Neural cell (in vitro differentiated cells): ENCODE results near the gene GFPT2. TPM values are rescaled to one million over a fixed set of nuclear protein-coding genes. Genes with fewer than 3 reads are reported as not detected.

Experiments used
- H2AFZ ChIP-seq: fragments of 200-600, 300-800 bp; sonication (generic), shearing (Covaris generic); 2 replicates; pipeline ENCODE4 v1.6.0; 2014; ENCODE audit warnings: low read depth, mild to moderate bottlenecking, antibody characterized with exemption, low read length, moderate library complexity
- H3F3A ChIP-seq: fragments of 200-600 bp; shearing (Covaris generic); 2 replicates; pipeline ENCODE4 v1.6.1; 2016; ENCODE audit warnings: mild to moderate bottlenecking, moderate library complexity, mixed read lengths, antibody characterized with exemption, low read length; ENCODE audit not compliant: insufficient read depth, poor library complexity, severe bottlenecking
- H3K27ac ChIP-seq: fragments of 200-600, 300-800 bp; sonication (generic), shearing (Covaris generic); 2 replicates; pipeline ENCODE4 v1.5.1; 2014; ENCODE audit warnings: mild to moderate bottlenecking, low read length, moderate library complexity
- H3K27me3 ChIP-seq: fragments of 300-800, 200-600 bp; sonication (generic), shearing (Covaris generic); 2 replicates; pipeline ENCODE4 v1.6.0; 2014; ENCODE audit warnings: mild to moderate bottlenecking, low read depth, low read length, moderate library complexity; ENCODE audit not compliant: insufficient read depth
- H3K36me3 ChIP-seq: fragments of 300-800, 200-600 bp; sonication (generic), shearing (Covaris generic); 2 replicates; pipeline ENCODE4 v1.5.1; 2014; ENCODE audit warnings: mild to moderate bottlenecking, antibody characterized with exemption, low read length, moderate library complexity; ENCODE audit not compliant: insufficient read depth
- H3K4me2 ChIP-seq: fragments of 300-800, 200-600 bp; sonication (generic), shearing (Covaris generic); 2 replicates; pipeline ENCODE4 v1.6.0; 2014; ENCODE audit warnings: mild to moderate bottlenecking, low read length
- H3K4me3 ChIP-seq: fragments of 300-800, 200-600 bp; sonication (generic), shearing (Covaris generic); 2 replicates; pipeline ENCODE4 v1.5.1; 2014; ENCODE audit warnings: mild to moderate bottlenecking, low read length, moderate library complexity
- H3K79me2 ChIP-seq: fragments of 200-600 bp; shearing (Covaris generic); replicated peaks from 2 replicates; pipeline ENCODE4 v1.6.0; 2014; ENCODE audit warnings: mild to moderate bottlenecking, low read length, moderate library complexity; ENCODE audit not compliant: insufficient read depth
- H3K9ac ChIP-seq: fragments of 300-800, 200-600 bp; sonication (generic), shearing (Covaris generic); 2 replicates; pipeline ENCODE4 v1.6.1; 2016; ENCODE audit warnings: mild to moderate bottlenecking, low read length, mixed read lengths
- H3K9me2 ChIP-seq: fragments of 200-600 bp; shearing (Covaris generic); 2 replicates; pipeline ENCODE4 v1.6.1; 2016; ENCODE audit warnings: mild to moderate bottlenecking, low read length, mixed read lengths; ENCODE audit not compliant: insufficient read depth
- H3K9me3 ChIP-seq: fragments of 200-600, 300-800 bp; sonication (generic), shearing (Covaris generic); 2 replicates; pipeline ENCODE4 v1.6.1; 2016; ENCODE audit warnings: mild to moderate bottlenecking, mixed run types, low read length, moderate library complexity, mixed read lengths
- H4K20me1 ChIP-seq: fragments of 200-600 bp; shearing (Covaris generic); 2 replicates; pipeline ENCODE4 v1.6.1; 2016; ENCODE audit warnings: mild to moderate bottlenecking, mixed run types; ENCODE audit not compliant: insufficient read depth
- EP300 ChIP-seq: fragments of 450-650 bp; conservative IDR thresholded peaks from 2 replicates; pipeline ENCODE4 v1.6.1; 2014; ENCODE audit warnings: antibody characterized with exemption, mild to moderate bottlenecking, moderate library complexity; ENCODE audit not compliant: poor library complexity, severe bottlenecking
- EZH2 ChIP-seq: fragments of 200-600, 300-800 bp; shearing (Covaris generic), sonication (generic); IDR thresholded peaks from 2 replicates; pipeline ENCODE4 v1.6.1; 2014; ENCODE audit warnings: antibody characterized with exemption, low read length, borderline replicate concordance, mild to moderate bottlenecking; ENCODE audit not compliant: insufficient read depth, poor library complexity, severe bottlenecking
- MXI1 ChIP-seq: fragments of 450-650 bp; conservative IDR thresholded peaks from 2 replicates; pipeline ENCODE4 v1.6.1; 2014; ENCODE audit warnings: antibody characterized with exemption, mild to moderate bottlenecking; ENCODE audit not compliant: poor library complexity, severe bottlenecking
- POLR2AphosphoS5 ChIP-seq: IDR thresholded peaks from 2 replicates; pipeline ENCODE4 v1.6.1; 2012
- RAD21 ChIP-seq: fragments of 450-650 bp; conservative IDR thresholded peaks from 2 replicates; pipeline ENCODE4 v1.6.1; 2014; ENCODE audit warnings: antibody characterized with exemption, mild to moderate bottlenecking, moderate library complexity
- SMC3 ChIP-seq: fragments of 450-650 bp; conservative IDR thresholded peaks from 2 replicates; pipeline ENCODE4 v1.6.1; 2014; ENCODE audit warnings: antibody characterized with exemption, mild to moderate bottlenecking, moderate library complexity; ENCODE audit not compliant: poor library complexity
- TAF1 ChIP-seq: IDR thresholded peaks from 2 replicates; pipeline ENCODE4 v1.6.1; 2012; ENCODE audit warnings: low read depth
- polyA plus RNA-seq: library from polyadenylated mRNA; depleted of rRNA; stranded (reverse); fragments of >200 nt; gene quantifications from 2 replicates; pipeline ENCODE4 v1.2.3, GENCODE V29; 2014
- TF ChIP-seq, protein P1 (sequence below): fragments of 450-650 bp; IDR thresholded peaks from 2 replicates; pipeline ENCODE4 v1.5.1; 2014; ENCODE audit warnings: antibody characterized with exemption, mild to moderate bottlenecking, moderate library complexity; ENCODE audit not compliant: poor library complexity, severe bottlenecking
- TF ChIP-seq, protein P2 (sequence below): IDR thresholded peaks from 2 replicates; pipeline ENCODE4 v1.6.1; 2012; ENCODE audit warnings: borderline replicate concordance

The GFPT2 gene
- polyA plus RNA-seq, 1 donor from 2014 or later = 9.2 TPM

DNA sequence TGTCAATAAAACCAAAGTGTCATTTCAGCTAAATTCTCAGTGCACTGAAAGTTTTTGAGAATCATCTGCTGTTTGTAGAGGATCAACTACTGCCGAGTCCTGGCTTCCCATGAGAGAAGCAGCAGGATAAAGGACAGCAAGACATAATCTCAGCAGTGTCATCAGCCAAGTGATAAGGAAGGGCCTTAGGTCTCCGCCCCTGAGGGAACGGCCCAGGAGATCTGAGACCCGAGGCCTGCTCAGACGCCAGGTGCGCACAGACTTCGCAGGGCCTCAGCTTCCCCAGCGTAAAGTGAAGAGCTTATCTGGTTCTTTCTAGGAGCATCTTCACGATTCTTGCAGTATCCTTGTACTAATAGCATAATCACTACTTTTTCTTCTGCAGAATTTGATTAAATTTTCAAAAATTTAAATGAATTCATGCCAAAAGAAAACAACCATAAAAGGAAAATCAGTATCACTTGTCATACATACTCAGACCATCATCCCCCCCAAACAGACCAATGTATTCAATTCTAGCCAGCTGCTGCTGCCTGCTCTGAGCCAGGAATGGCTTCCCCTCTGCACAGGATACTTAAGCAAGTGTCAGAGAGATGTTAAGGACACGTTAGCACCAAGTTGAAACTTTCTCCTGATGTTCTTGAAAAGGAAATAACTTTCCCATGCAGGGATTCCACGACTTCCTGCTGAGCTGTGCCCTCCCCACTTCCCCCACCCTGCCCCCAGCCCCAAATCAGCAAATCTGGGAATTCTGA is 2.2 kb downstream of the GFPT2 start:
- Histone ChIP-seq H3K4me2 (no peak overlapping the region), H3K4me3 (no peak overlapping the region), H3K9me2 (no peaks in the 10 kb centered on the region), H2AFZ (no peak overlapping the region), H3F3A (no peaks in the 10 kb centered on the region), H3K36me3 (no peaks in the 10 kb centered on the region), H3K9ac (no peak overlapping the region), H3K79me2 (no peaks in the 10 kb centered on the region), H3K27ac (no peak overlapping the region), H3K27me3 (peaks cover 26% of the 10 kb centered on the region), H3K9me3 (no peaks in the 10 kb centered on the region), H4K20me1 (no peaks in the 10 kb centered on the region)
- TF ChIP-seq, protein P1, sequence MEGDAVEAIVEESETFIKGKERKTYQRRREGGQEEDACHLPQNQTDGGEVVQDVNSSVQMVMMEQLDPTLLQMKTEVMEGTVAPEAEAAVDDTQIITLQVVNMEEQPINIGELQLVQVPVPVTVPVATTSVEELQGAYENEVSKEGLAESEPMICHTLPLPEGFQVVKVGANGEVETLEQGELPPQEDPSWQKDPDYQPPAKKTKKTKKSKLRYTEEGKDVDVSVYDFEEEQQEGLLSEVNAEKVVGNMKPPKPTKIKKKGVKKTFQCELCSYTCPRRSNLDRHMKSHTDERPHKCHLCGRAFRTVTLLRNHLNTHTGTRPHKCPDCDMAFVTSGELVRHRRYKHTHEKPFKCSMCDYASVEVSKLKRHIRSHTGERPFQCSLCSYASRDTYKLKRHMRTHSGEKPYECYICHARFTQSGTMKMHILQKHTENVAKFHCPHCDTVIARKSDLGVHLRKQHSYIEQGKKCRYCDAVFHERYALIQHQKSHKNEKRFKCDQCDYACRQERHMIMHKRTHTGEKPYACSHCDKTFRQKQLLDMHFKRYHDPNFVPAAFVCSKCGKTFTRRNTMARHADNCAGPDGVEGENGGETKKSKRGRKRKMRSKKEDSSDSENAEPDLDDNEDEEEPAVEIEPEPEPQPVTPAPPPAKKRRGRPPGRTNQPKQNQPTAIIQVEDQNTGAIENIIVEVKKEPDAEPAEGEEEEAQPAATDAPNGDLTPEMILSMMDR = no peak
- TF ChIP-seq, protein P2, sequence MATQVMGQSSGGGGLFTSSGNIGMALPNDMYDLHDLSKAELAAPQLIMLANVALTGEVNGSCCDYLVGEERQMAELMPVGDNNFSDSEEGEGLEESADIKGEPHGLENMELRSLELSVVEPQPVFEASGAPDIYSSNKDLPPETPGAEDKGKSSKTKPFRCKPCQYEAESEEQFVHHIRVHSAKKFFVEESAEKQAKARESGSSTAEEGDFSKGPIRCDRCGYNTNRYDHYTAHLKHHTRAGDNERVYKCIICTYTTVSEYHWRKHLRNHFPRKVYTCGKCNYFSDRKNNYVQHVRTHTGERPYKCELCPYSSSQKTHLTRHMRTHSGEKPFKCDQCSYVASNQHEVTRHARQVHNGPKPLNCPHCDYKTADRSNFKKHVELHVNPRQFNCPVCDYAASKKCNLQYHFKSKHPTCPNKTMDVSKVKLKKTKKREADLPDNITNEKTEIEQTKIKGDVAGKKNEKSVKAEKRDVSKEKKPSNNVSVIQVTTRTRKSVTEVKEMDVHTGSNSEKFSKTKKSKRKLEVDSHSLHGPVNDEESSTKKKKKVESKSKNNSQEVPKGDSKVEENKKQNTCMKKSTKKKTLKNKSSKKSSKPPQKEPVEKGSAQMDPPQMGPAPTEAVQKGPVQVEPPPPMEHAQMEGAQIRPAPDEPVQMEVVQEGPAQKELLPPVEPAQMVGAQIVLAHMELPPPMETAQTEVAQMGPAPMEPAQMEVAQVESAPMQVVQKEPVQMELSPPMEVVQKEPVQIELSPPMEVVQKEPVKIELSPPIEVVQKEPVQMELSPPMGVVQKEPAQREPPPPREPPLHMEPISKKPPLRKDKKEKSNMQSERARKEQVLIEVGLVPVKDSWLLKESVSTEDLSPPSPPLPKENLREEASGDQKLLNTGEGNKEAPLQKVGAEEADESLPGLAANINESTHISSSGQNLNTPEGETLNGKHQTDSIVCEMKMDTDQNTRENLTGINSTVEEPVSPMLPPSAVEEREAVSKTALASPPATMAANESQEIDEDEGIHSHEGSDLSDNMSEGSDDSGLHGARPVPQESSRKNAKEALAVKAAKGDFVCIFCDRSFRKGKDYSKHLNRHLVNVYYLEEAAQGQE = no peak
- TF ChIP-seq EP300 (no peak), EZH2 (no peak), RAD21 (no peak)

DNA sequence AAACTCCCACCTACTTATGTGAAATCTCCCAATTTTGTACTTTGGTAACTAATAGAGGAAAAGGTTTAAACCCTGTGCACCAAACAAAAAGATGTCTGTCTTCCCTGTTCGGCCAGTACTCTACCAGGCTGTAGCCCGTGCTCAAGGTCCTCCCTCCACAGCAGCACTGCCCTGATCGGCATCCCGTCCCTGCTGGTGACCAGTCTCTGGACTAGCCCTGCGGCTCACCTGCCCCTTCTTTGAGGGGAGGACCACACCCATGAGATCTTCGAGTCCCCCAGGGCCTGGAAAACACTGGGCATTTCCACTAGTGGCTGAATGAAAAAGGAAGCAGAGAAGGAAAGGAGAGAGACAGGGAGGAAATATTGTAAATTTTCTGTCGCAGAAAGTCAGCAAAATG is 2.8 kb downstream of the GFPT2 start:
- no peaks in the 10 kb centered on the region for H4K20me1 ChIP-seq
- no peaks in the 10 kb centered on the region for H3K9me2 ChIP-seq
- no peak overlapping the region for H3K27ac ChIP-seq
- no peak overlapping the region for H3K9ac ChIP-seq
- TF ChIP-seq MXI1 (no peak), SMC3 (no peak), EP300 (no peak), RAD21 (no peak), TAF1 (no peak), POLR2AphosphoS5 (no peak), EZH2 (no peak)
- TF ChIP-seq, protein P1 = no peak
- TF ChIP-seq, protein P2 = no peak
- no peaks in the 10 kb centered on the region for H3F3A ChIP-seq
- no peaks in the 10 kb centered on the region for H3K79me2 ChIP-seq
- peaks cover 26% of the 10 kb centered on the region for H3K27me3 ChIP-seq
- no peaks in the 10 kb centered on the region for H3K36me3 ChIP-seq
- H3K4me3 ChIP-seq = no peak overlapping the region
- no peak overlapping the region for H2AFZ ChIP-seq
- no peaks in the 10 kb centered on the region for H3K9me3 ChIP-seq
- H3K4me2 ChIP-seq = no peak overlapping the region
